Renal pelvis (tissue), 4 donors: ENCODE results near the gene APCDD1L. TPM values are rescaled to one million over a fixed set of nuclear protein-coding genes. Genes with fewer than 3 reads are reported as not detected.
A peak's percentile ranks its signal among the peaks of the same experiment; 100 is the strongest.

Experiments used
- DNase-seq: peaks from one replicate; pipeline ENCODE4 v3.0.0-alpha.2; 2013
- polyA plus RNA-seq, 3 donors: library from polyadenylated mRNA; unstranded; fragments of 120-200 nt; gene quantifications; one replicate each; pipeline ENCODE4 v1.2.1, GENCODE V29; 2013; ENCODE audit not compliant: insufficient read length in 3 of 3

APCDD1L gene
- polyA plus RNA-seq, 3 donors, result 15.4 to 19.7 (median 16.6) TPM

- DNase-seq, result no peak
Observed at GRCh38 chr20:58492795-58493524, 22.2 kb downstream of the APCDD1L start.

DNA sequence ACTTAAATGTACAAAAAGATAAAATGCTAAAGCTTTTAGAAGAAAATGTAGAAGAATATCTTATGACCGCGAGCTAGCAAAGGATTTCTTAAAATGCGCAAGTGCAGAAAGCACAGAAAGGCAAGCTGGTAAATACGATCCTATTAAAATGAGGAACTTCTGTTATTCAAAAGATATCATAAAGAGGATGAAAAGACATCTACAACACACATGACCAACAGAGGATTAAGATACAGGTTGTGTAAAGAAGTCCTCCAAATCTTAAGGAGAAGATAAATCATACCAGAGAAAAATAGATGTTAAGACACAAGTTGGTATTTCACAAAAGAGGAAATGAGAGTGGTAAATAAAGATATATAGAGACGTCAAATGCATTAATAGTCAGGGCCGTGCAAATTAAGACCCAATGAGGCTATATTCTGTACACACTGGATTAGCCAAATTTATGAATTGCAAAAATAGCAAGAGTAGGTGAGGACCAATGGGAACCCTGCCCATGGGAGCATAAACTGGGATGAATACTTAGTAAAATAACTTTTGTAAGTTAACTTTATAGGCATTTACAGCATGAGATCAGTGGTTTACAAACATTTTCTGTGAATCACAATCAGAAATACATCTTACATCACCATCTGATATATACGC, 23.0 kb downstream of the APCDD1L start:
- no peak for DNase-seq

DNA sequence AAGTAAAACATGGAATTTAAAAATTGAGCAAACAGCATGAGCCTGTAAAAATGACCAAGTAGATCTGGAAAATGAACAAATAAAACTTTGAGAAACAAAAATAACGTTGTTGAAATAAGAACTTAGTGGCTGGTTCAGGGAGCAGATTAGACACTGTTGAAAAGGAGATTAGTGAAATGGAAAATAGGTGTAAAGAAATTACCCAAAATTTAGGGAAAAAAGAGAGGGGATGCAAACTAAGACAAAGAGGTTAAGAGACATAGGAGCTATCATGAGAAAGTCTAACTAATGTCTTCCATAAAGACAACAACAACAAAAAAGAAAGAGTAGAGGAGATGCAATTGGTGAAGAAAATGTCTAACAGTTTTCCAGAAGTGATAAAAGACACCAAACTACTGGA, 29.0 kb downstream of the APCDD1L start:
- no peak for DNase-seq

DNA sequence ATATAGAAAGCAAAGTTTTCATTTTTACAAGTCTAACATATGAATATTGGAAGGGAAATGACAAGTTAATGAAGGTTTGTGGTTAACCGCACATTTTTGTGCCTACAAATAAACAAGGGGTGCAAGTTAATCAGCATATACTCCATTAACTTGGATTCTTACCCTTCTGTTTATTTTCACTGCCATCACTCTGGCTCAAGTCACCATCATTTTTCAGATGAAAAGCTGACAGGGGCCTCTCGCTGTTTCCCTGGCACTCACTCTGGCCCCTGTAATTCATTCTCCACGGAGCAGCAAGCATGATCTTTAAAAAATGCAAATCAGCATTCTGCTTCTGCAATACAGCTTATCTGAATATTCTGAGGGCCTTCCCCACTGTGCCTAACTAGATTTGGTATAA, 29.8 kb downstream of the APCDD1L start:
- DNase-seq, result no peak

DNA sequence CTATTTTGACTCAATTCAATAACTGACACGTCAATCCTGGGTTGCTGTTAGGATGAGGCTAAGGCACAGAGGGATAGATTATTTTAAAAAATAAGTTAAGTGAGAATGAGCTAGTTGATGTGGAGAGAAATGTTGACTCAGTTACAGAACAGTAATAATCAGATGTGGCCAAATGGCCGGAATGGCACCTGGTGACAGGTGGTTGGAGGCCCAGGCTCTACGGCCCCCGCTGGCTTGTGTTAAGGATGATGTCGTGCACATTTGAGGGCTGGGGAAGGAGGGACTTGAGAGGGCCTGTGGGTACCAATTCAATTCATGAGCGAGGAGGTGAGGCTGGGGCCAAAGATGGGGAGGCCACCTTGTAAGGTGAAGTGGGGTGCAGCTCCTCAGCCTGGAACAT, 31.7 kb downstream of the APCDD1L start:
- DNase-seq, result no peak

DNA sequence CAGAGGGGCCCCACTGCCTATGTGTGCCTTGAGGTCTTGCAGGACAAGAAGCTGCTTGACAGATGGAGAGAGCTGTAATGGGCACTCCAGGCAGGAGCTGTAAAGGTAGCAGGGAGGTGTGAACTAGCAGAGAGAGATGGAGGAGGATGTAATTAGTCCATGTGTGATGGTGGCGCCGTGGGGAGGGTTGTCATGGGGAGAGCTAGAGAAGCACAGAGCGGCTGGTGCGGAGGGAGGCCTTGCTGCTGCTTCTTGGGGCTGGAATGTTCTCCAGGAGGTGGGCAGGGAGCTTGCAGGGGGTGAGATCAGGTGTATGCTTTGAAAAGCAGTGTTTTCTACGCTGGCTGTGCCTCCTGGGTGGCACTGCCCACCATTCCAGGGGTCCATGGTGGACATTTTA, 32.1 kb downstream of the APCDD1L start:
- DNase-seq, result no peak

DNA sequence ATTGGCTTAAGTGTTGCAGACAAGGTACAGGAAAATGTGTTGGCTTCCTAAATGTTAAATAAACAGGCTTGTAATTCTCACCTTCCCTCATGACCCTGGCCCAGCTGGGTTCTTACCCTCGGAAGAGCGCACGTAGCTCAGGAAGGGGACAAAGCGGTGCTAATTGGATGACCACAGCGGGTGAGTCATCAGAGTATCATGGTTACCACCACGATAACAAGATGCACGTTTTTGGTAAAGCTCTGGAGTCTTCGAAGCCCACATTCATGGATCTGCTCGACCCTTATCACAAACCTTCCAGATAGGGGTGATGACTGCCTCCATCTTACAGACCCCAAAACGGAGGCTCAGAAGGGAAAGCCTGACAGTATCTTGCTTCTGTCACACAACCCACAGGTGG, 32.8 kb downstream of the APCDD1L start:
- no peak for DNase-seq

- DNase-seq, result peak; percentile 60
Observed at GRCh38 chr20:58481481-58482021, 33.6 kb downstream of the APCDD1L start.

- no peak for DNase-seq
Observed at GRCh38 chr20:58480551-58481336, 34.5 kb downstream of the APCDD1L start.

- no peak for DNase-seq
Observed at GRCh38 chr20:58479726-58480440, 35.3 kb downstream of the APCDD1L start.

GRCh38 chr20:58478141-58478805, 36.9 kb downstream of the APCDD1L start:
- no peak for DNase-seq

- DNase-seq, result no peak
Observed at GRCh38 chr20:58475466-58475865, 39.7 kb downstream of the APCDD1L start.

DNA sequence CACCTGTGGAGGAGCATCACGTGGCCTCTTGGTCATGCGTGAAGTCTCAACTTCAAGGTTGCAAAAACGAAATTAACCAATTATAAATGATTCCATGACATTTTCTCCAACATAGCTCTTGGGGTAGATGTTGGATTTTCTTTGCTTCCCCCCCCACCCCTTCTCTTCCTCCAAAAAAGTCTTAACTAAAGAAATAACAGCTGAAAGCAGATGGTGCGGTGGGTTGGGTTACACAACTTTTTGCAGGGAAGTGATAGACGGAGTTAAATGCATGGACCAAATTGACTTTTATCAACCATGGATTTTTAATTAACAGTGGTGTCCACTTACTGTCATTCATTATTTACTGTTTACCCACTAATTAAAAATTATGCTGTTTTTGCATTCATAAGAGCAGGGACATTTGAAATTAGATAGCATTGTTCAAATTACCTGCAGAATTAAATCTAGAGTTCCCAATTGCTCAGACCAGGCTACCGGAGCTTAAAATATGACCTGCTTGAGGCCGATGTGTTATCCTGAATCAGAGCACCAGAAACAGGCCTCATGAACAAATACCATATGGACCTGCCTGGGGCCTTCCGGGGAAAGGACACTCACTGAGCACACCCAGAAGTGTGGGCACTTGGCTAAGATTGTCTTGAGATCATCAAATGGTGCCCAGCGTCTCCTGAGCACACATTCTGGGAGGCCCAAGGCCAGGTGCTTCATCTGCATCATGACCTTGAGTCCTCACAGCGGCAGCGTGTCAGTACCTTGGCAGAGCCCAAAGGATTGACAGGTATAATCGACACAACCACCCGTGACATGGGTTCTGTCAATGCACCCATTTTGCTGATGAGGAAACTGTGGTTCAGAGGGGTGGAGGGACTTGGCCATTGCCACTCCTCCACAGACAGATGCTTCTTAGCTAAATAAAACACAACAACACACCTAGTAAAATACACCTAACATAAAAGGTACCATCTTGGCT, 41.5 kb downstream of the APCDD1L start:
- DNase-seq, result no peak

DNA sequence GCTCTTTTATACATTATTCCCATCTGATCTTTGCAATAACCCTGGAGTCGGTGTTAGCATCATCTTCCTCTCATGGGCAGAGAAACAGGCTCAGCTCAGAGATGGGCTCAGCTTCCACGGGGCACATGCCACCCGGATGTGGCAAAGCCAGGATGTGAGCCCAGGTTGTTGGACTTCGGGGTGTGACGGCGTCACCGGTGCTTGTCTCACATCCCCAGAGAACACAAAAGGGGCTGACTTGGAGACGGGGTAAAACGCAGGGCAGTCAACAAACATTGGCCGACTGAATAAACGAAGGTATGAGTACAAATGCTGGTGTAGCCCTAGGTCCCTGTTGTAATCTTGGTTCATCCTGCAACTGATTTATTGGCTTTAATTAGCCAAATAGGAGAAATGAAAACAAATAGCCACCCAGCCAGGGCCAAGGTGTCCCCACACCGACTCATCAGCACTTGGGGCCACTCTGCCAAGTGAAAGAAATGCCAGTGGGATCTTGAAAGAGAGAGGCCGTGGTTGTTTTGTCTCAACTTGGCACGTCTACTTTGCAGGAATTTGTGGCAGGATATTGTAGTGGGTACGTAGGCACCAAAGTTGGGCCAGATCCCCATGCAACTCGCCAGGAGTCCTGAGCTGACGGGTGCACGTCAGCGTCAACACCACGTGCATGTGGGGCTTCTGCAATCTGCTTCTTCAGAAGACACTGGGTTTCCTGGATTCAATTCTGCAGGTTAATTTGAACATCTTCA, 42.8 kb downstream of the APCDD1L start:
- no peak for DNase-seq

DNA sequence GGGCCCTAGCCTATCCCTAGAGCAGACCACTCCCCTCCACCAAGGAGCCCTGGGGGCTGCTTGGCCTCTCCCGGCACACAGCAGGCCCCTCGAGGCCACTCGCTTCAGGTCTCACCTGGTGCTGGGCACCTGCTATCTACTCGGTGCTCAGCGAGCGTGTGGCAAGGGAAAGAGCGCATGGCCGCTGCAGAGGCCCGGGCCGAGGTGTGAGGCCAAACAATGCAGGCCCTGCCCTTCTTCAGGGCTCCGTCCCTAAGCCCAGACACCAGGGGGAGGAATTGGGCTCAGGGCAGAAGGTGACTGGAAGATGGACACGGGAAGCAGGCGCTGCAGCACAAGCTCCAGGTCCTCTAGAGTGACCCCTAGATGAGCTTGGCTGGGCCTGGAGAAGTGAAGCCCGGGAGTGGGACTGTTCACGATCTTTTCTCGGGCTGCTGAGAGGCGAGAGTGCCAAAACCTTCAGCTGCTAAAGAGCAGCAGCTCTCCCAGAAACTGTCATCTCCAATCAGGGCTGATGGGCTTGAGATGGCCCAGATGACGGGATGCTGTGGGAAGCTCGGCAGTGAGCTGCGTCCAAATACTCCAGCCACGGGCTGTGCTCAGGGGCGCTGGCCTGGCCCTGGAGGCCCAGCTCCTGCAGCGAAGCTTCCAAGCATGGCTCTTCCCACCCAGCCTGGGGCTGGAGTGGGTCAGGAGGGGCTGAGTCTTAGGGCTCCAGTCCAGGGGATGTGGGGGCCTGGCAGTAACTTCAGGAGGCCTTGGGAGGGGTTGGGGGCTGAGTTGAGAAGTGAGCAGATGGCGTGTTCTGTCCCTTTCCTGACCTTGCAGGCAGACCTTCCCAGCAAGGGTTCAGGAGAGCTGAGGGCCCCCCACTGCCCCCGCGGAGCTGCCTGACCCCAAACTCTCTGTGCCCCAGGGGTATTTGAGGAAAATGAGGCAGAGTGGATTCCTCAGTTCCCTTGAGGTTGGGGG, 43.7 kb downstream of the APCDD1L start:
- peak; percentile 81 for DNase-seq

- no peak for DNase-seq
Observed at GRCh38 chr20:58470336-58471192, 44.6 kb downstream of the APCDD1L start.

GRCh38 chr20:58469616-58470015, 45.6 kb downstream of the APCDD1L start:
- no peak for DNase-seq
